ENCODE results near the gene COMMD1.
"Not testable (repeated sequence)": the region's sequence is repeated elsewhere in the genome, so short reads cannot be mapped to it uniquely, and the experiment has no call there.

GRCh38 chr2:62160691-62161090 lies 255.2 kb downstream of the COMMD1 start:
- TF ChIP-seq PBX3 (CRISPR knock-in tag; IDR thresholded peaks at IDR 0.05); CTCF (tag by site-specific recombination; IDR thresholded peaks at IDR 0.05); ZNF16 (tag by site-specific recombination; IDR thresholded peaks at IDR 0.05; ENCODE audit: low read depth); ZNF830 (tag by site-specific recombination; IDR thresholded peaks at IDR 0.05; ENCODE audit: low read depth); ZNF768 (tag by site-specific recombination; IDR thresholded peaks at IDR 0.05); YY1 (tag by site-specific recombination; IDR thresholded peaks at IDR 0.05); REPIN1 (tag by site-specific recombination; IDR thresholded peaks at IDR 0.05; ENCODE audit: low read depth); ZNF585B (tag by site-specific recombination; IDR thresholded peaks at IDR 0.05); ZNF350 (tag by site-specific recombination; IDR thresholded peaks at IDR 0.05); ZNF660 (tag by site-specific recombination; IDR thresholded peaks at IDR 0.05): not testable (repeated sequence)
- peak; percentile 75 for TF ChIP-seq REST (tag by site-specific recombination; IDR thresholded peaks at IDR 0.05)
